IMR-90 (cell line): ENCODE results near the gene TMC8. TPM values are rescaled to one million over a fixed set of nuclear protein-coding genes. Genes with fewer than 3 reads are reported as not detected.

Source experiments
- ATAC-seq: fragments of 200-7000 bp; cut with Tn5 transposase; 2 replicates; pipeline ENCODE4 v1.9.1; 2020; ENCODE audit warnings: low read depth, mild to moderate bottlenecking, moderate library complexity
- BruUV-seq: library from RNA; stranded (reverse); fragments of 400-500 nt; replicated peaks from 2 replicates; lab custom pipeline; 2021; lab: Mats Ljungman, UMichigan
- CTCF ChIA-PET: fragments of 300-600 bp; formaldehyde crosslinking; extraction: SDS; loops from one replicate; lab custom pipeline; 2021; ENCODE audit warnings: antibody characterized with exemption; lab: Yijun Ruan, JAX
- POLR2A ChIA-PET: fragments of 300-600 bp; sonication (Branson Sonifier 250); formaldehyde crosslinking; loops from one replicate; lab custom pipeline; 2022; ENCODE audit warnings: antibody characterized with exemption; ENCODE audit not compliant: unreplicated experiment; lab: Charles Lee
- DNase-seq: peaks from one replicate; pipeline ENCODE4 v3.0.0; 2013
- H2AFZ ChIP-seq: replicated peaks from 2 replicates; pipeline ENCODE3; 2013; ENCODE audit warnings: low read length, mild to moderate bottlenecking; ENCODE audit not compliant: poor library complexity
- H2AK5ac ChIP-seq: 2 replicates; pipeline ENCODE4 v1.6.1; 2013; ENCODE audit warnings: low read depth, low read length, inconsistent platforms
- H2AK9ac ChIP-seq: replicated peaks from 2 replicates; pipeline ENCODE3; 2013; ENCODE audit warnings: mild to moderate bottlenecking, low read depth, low read length, moderate library complexity; ENCODE audit not compliant: poor library complexity
- H2BK120ac ChIP-seq: 2 replicates; pipeline ENCODE4 v1.6.1; 2013; ENCODE audit warnings: low read depth, low read length, inconsistent platforms
- H2BK15ac ChIP-seq: 3 replicates; pipeline ENCODE4 v1.6.1; 2013; ENCODE audit warnings: low read depth, low read length, inconsistent platforms
- H2BK20ac ChIP-seq: 2 replicates; pipeline ENCODE4 v1.6.1; 2013; ENCODE audit warnings: low read depth, mild to moderate bottlenecking, inconsistent platforms, low read length, moderate library complexity
- H2BK5ac ChIP-seq: 2 replicates; pipeline ENCODE4 v1.6.1; 2013; ENCODE audit warnings: mild to moderate bottlenecking, low read depth, low read length, inconsistent platforms; ENCODE audit not compliant: poor library complexity, severe bottlenecking
- H3K14ac ChIP-seq: replicated peaks from 2 replicates; pipeline ENCODE4 v1.6.1; 2013; ENCODE audit warnings: low read depth, low read length, inconsistent platforms
- H3K18ac ChIP-seq: 2 replicates; pipeline ENCODE4 v1.6.1; 2013; ENCODE audit warnings: low read depth, low read length, control low read depth
- H3K23ac ChIP-seq: 2 replicates; pipeline ENCODE4 v1.6.1; 2013; ENCODE audit warnings: low read depth, low read length, inconsistent platforms
- H3K27ac ChIP-seq: 2 replicates; pipeline ENCODE4 v1.5.1; 2013; ENCODE audit warnings: mild to moderate bottlenecking, control low read depth, low read length; ENCODE audit not compliant: insufficient read depth
- H3K27me3 ChIP-seq: 2 replicates; pipeline ENCODE4 v1.6.1; 2013; ENCODE audit warnings: low read length; ENCODE audit not compliant: control insufficient read depth, insufficient read depth
- H3K36me3 ChIP-seq: 2 replicates; pipeline ENCODE4 v1.6.1; 2013; ENCODE audit warnings: low read length, mixed read lengths; ENCODE audit not compliant: control insufficient read depth, insufficient read depth
- H3K4ac ChIP-seq: 2 replicates; pipeline ENCODE4 v1.6.1; 2013; ENCODE audit warnings: low read depth, low read length, inconsistent platforms
- H3K4me1 ChIP-seq: 2 replicates; pipeline ENCODE4 v1.6.1; 2013; ENCODE audit warnings: low read length, mixed read lengths; ENCODE audit not compliant: control insufficient read depth, insufficient read depth
- H3K4me2 ChIP-seq: 2 replicates; pipeline ENCODE4 v1.6.1; 2013; ENCODE audit warnings: low read depth, mild to moderate bottlenecking, control low read depth, low read length, moderate library complexity
- H3K4me3 ChIP-seq: 2 replicates; pipeline ENCODE4 v1.5.1; 2013; ENCODE audit warnings: low read depth, mild to moderate bottlenecking, control low read depth, low read length, moderate library complexity; ENCODE audit not compliant: insufficient read depth
- H3K56ac ChIP-seq: 2 replicates; pipeline ENCODE4 v1.6.1; 2013; ENCODE audit warnings: low read length, inconsistent platforms; ENCODE audit not compliant: insufficient read depth; ENCODE audit errors: extremely low read depth
- H3K79me1 ChIP-seq, 2 experiments: 2 replicates each; pipeline ENCODE4 v1.6.1; 2013; ENCODE audit warnings: low read length in 2 of 2, inconsistent platforms in 1 of 2, low read depth in 1 of 2
- H3K9ac ChIP-seq: 2 replicates; pipeline ENCODE4 v1.6.1; 2013; ENCODE audit warnings: low read depth, low read length, control low read depth
- H3K9me1 ChIP-seq: 2 replicates; pipeline ENCODE4 v1.6.1; 2013; ENCODE audit warnings: low read length, inconsistent platforms; ENCODE audit not compliant: insufficient read depth
- H3K9me3 ChIP-seq: 2 replicates; pipeline ENCODE4 v1.6.1; 2013; ENCODE audit warnings: low read length; ENCODE audit not compliant: control insufficient read depth, insufficient read depth
- H4K20me1 ChIP-seq: 2 replicates; pipeline ENCODE4 v1.6.1; 2013; ENCODE audit warnings: low read length, inconsistent platforms; ENCODE audit not compliant: insufficient read depth
- H4K5ac ChIP-seq: 2 replicates; pipeline ENCODE4 v1.6.1; 2013; ENCODE audit warnings: mild to moderate bottlenecking, low read depth, low read length, control low read depth
- H4K8ac ChIP-seq, 2 experiments: 2 replicates each; pipeline ENCODE4 v1.6.1; 2013; ENCODE audit warnings: low read depth in 2 of 2, low read length in 2 of 2, control low read depth in 1 of 2, inconsistent platforms in 1 of 2
- H4K91ac ChIP-seq: 2 replicates; pipeline ENCODE4 v1.6.1; 2013; ENCODE audit warnings: low read depth, low read length, inconsistent platforms; ENCODE audit not compliant: insufficient read depth
- CTCF ChIP-seq: conservative IDR thresholded peaks from 2 replicates; pipeline ENCODE4 v1.5.1; 2012; ENCODE audit warnings: mild to moderate bottlenecking, low read depth, low read length, improper control_type of control experiment
- MAZ ChIP-seq: IDR thresholded peaks from 2 replicates; pipeline ENCODE4 v1.6.1; 2012; ENCODE audit warnings: low read depth, mild to moderate bottlenecking, low read length, improper control_type of control experiment, moderate library complexity, borderline replicate concordance
- POLR2A ChIP-seq: IDR thresholded peaks from 2 replicates; pipeline ENCODE4 v1.6.1; 2012; ENCODE audit warnings: mild to moderate bottlenecking, low read depth, low read length
- RAD21 ChIP-seq: IDR thresholded peaks from 2 replicates; pipeline ENCODE4 v1.6.1; 2012; ENCODE audit warnings: low read length, improper control_type of control experiment
- WGBS, 2 experiments: methylation state at CpG; one replicate each; pipeline versions ENCODE4 v1.1.5 to v1.1.7; 2013; ENCODE audit warnings: missing lambda C conversion rate in 2 of 2; ENCODE audit not compliant: insufficient read length in 1 of 2; ENCODE audit errors: extremely low coverage in 2 of 2; 5-methylcytosine and 5-hydroxymethylcytosine counted together
- dilution Hi-C: fragments of 300-500 bp; cut with HindIII; formaldehyde crosslinking; loops from one replicate; pipeline ENCODE4 v1.14.3; 2018; ENCODE audit warnings: low sequenced_read_pairs; ENCODE audit not compliant: unreplicated experiment
- in situ Hi-C: fragments of 300-500 bp; cut with MboI; formaldehyde crosslinking; loops from 3 replicates; pipeline ENCODE4 v1.14.3; 2019; ENCODE audit warnings: low sequenced_read_pairs, inconsistent platforms, mixed read lengths
- intact Hi-C: fragments of 100-400 bp; cut with micrococcal nuclease; formaldehyde crosslinking; loops from 2 replicates; pipeline ENCODE4 v1.10.0; 2022
- polyA plus RNA-seq, 3 experiments: library from polyadenylated mRNA; depleted of rRNA; stranded (reverse); fragments of >200 nt; gene quantifications; 2 replicates each; pipeline ENCODE4 v1.2.3, GENCODE V29; 2012; ENCODE audit warnings: low replicate concordance in 1 of 3
- total RNA-seq: library from RNA; depleted of rRNA; stranded (reverse); fragments of >200 nt; gene quantifications from 2 replicates; pipeline ENCODE4 v1.2.3, GENCODE V29; 2012

The TMC8 gene
- total and polyA plus RNA-seq, 2 of the 4 experiments (the other 2 are of a cell fraction): not detected

- Histone ChIP-seq H2AK5ac (peak within 1 kb of the TSS; percentile 65), H3K36me3 (no peaks in the 10 kb centered on the region), H4K20me1 (peaks cover 6% of the 10 kb centered on the region; the same call in 1 of the 2 replicates), H3K9me3 (no peaks in the 10 kb centered on the region), H3K18ac (peak within 1 kb of the TSS; percentile 42; the same call in 1 of the 2 replicates), H2BK20ac (no peak within 1 kb of the TSS), H3K4me1 (peaks cover 12% of the 10 kb centered on the region), H2BK15ac (no peak within 1 kb of the TSS), H3K4me2 (peak within 1 kb of the TSS; percentile 82), H2AFZ (peak within 1 kb of the TSS; percentile 97), H2BK120ac (peak within 1 kb of the TSS; percentile 40; the same call in 1 of the 2 replicates), H4K8ac (peak within 1 kb of the TSS; percentile 75 to 94; a peak in 2 of 4 replicates), H3K14ac (peak within 1 kb of the TSS; percentile 20; the same call in 1 of the 2 replicates), H3K9me1 (peaks cover 8% of the 10 kb centered on the region; the same call in 1 of the 2 replicates), H2BK5ac (no peak within 1 kb of the TSS), H3K56ac (no peak within 1 kb of the TSS), H2AK9ac (peak within 1 kb of the TSS; percentile 81), H4K91ac (no peak within 1 kb of the TSS), H3K9ac (peak within 1 kb of the TSS; percentile 63), H3K27ac (peak within 1 kb of the TSS; percentile 6; the same call in 1 of the 2 replicates), H3K79me1 (peaks cover 0 to 23% of the 10 kb centered on the region in 2 experiments; a peak in 2 of 4 replicates), H3K4me3 (peak within 1 kb of the TSS; percentile 92), H4K5ac (peak within 1 kb of the TSS; percentile 33), H3K27me3 (no peaks in the 10 kb centered on the region), H3K23ac (no peak within 1 kb of the TSS; the same call in 1 of the 2 replicates), H3K4ac (peak within 1 kb of the TSS; percentile 69)
- ChIA-PET CTCF (no interaction called here), POLR2A (no interaction called here)
- intact Hi-C loops: no loop called here
- BruUV-seq: no TSS peak
- DNase-seq (peak; percentile 28), ATAC-seq (peak; percentile 79)
- in situ Hi-C loops: no loop called here
- TF ChIP-seq POLR2A: peak; percentile 39; the same call in 1 of the 2 replicates
- peak; percentile 71; the same call in 1 of the 2 replicates for TF ChIP-seq MAZ
- no peak for TF ChIP-seq RAD21
- no peak for TF ChIP-seq CTCF
- dilution Hi-C loops: no loop called here
- WGBS, 2 experiments: 0% methylated on average over 11 of the region's 84 CpGs; no CpG with 5 or more reads in 1 of the 2 experiments
Measured at GRCh38 chr17:78168242-78168902, 37.8 kb downstream of the TMC8 start, which contains the start of gene SYNGR2. Gene SYNGR2, plus strand, starts transcription at chr17:78168581. Its CDS starts 36 bp downstream, at chr17:78168617.
